ENCODE data around the gene PTPRG.

The PTPRG gene

GRCh38 chr3:62097121-62097520, 535.8 kb downstream of the PTPRG start:
- no peak for DNase-seq

GRCh38 chr3:62098646-62099365, 537.4 kb downstream of the PTPRG start:
- no peak for DNase-seq

DNA sequence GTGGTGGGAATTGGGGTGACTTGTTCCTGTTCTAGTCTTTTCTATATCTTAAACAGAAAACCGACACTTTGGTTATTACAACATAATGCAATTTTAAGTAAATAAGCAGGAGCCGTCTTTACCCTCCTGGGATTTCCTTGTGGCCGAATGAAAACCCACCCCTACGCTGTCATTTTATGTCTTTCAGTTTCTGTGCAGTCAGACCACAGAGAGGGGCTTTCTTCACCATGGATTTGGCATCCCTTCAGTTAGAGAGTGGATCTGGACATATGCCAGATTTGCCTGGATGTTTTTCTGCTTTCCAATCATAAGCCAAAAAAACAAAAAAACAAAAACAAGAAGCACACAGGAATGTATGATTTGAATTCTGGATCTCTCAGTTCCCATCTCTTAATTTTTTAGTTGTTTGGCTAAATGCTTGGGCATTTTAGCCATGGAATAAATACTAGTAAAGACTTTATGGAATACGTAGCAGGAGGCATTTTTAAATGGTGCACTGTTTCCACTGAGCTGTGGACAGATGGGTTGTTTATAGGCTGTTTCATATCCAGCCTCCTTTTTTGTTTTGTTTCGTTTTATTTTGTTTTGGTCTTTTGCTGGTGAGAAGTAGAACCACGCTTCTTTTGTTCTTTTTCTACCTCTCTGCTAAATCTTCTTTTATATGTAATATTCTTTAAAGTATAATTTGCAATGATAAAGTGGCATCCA, 539.1 kb downstream of the PTPRG start:
- no peak for DNase-seq

DNA sequence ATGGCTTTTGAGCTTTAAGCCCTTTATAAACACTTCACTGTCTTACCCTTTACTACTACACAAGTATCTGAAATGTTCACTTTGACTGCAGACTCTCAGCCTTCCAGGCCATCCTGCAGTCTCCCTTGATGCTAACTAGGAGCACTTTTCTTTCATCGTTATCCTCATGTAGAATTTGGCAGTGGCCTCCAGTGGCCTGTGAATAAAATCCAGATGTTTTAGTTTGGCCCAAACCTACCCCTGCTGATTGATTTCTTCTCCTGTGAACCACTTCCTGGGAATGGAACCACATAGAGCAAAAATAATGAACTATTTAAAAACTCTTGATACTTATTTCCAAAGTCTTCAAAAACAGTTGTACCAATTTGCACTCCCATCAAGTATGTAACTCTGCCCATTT, 540.1 kb downstream of the PTPRG start:
- DNase-seq = no peak

DNA sequence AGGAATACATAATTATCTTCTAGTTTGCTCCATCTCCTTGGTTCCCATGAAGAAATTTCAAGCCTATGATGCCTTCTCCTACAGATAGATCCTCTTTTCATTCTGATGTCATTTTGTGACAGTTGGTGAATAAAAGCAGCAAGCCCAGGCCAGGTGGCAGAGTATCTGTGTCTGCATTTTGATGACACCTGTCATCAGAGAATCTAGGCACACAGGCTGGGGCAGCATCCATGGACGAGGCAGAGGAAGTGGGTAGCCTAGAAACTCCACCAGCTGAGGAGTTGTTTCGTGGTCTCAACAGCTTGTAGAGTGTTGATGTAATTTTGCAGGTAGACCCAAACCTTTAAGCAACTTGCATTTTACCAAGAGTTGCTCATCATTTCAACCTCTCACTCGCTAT, 542.2 kb downstream of the PTPRG start:
- no peak for DNase-seq

GRCh38 chr3:62109534-62109933, 548.2 kb downstream of the PTPRG start:
- DNase-seq = no peak

- DNase-seq = no peak
Observed at GRCh38 chr3:62110443-62111225, 549.3 kb downstream of the PTPRG start.

DNA sequence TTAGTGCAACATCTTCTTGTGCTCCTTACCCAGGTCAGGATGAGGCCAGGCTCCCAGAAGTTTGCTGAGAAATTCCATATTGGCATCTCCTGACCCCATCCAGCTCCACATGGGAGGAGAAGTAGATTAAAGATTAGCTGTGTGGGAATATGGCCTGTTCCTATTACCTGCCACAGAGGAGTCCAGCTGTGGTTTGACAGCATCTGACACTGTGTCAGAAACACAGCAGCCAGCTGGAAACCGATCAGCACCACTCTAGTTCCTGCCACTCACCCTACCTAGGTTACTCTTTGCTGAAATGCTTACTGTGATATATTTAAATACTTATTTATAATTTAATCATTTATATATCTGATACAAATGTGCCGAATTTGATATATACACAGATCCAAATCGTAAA, 551.7 kb downstream of the PTPRG start:
- DNase-seq = no peak

DNA sequence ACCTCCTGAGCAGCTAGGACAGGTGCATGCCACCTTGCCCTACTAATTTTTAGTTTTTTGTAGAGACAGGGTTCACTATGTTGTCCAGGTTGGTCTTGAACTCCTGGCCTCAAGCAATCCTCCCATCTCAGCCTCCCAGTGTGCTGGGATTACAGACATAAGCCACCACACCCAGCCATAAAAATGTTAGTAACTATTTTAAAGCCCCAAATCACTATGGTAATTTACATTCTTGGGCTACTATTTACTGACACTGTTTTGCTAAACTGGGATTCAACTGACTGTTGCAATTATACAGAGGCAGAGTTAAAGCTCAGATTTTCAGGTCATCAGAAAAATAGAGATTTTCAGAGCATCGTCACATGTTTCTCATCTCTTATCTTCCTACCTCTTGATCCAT, 553.4 kb downstream of the PTPRG start:
- no peak for DNase-seq

GRCh38 chr3:62117903-62118548, 556.7 kb downstream of the PTPRG start:
- no peak for DNase-seq

- DNase-seq = no peak
Observed at GRCh38 chr3:62119139-62119538, 557.8 kb downstream of the PTPRG start.

DNA sequence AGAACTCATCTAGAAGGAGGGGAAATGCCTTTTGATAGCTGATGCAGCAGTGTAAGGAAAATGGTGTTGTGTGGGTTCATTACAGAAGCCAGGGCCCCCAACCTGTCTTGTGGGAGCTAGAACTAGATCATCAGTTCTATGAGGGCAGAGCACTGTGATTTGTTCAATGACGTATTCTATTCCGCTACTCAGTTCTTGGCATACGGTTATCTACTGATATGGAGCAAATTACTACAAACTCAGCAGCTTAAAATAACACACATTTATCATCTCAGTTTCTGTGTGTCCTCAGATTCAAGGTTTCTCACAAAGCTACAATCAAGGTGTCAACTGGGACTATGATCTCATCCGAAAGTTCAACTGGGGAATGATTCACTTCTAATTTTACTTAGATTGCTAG, 561.4 kb downstream of the PTPRG start:
- DNase-seq = no peak

GRCh38 chr3:62125380-62125779, 564.0 kb downstream of the PTPRG start:
- no peak for DNase-seq

DNA sequence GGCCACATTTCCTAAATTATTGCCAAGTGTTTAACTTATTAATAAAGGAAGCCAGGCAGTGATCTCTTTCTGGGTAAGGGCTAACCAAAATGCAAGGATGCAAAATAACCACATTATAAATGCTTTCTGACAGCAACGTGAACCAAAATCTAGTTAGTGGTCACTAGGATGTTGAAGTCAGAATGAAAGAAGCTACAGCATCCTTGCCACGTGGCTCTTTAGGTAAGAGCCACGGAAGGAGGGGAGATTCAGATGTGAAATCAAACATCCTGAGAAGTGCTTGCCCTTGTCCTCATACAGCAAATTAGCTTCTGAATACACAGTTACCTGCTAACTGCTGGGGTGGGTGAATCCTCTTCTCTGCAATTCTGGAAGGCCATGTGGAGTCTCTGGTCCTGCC, 565.7 kb downstream of the PTPRG start:
- no peak for DNase-seq

- no peak for DNase-seq
Observed at GRCh38 chr3:62128051-62128450, 566.7 kb downstream of the PTPRG start.

- DNase-seq = no peak
Observed at GRCh38 chr3:62128681-62129080, 567.3 kb downstream of the PTPRG start.

DNA sequence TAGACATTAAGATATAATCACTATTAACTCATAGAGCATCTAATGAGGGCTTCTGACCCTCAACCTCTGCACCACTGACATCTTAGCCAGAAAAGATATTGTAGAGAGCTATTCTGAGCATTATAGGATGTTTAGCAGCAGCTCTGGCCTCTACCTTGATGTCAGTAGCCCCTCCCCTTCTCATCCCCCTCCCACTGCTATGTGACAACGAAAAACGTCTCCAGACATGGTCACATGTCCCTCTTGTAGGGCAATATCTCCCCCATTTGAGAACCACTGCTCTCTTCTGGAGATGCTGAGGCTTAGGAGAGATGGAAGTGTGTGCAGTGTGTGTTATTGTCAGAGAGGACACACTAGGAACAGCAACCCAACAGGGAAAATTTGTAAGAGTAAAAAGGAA, 569.7 kb downstream of the PTPRG start:
- no peak for DNase-seq

DNA sequence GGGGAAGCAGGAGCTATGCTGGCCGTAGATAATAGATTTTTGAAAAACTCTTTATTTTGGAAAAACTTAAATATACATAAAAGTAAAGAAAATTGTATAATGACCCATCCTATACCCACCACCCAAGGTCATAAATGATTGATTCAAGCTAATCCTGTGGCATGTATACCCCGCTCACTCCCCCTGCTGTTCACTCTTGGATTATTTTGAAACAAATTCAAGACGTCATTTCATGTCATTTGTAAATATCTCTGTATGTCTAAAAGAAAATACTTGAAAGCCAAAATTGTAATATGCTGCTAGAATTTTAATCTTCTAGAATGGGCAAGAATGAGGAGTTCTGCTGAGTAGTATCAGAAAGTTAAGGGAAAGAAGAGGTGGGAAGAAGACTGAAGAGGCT, 570.2 kb downstream of the PTPRG start:
- no peak for DNase-seq

DNA sequence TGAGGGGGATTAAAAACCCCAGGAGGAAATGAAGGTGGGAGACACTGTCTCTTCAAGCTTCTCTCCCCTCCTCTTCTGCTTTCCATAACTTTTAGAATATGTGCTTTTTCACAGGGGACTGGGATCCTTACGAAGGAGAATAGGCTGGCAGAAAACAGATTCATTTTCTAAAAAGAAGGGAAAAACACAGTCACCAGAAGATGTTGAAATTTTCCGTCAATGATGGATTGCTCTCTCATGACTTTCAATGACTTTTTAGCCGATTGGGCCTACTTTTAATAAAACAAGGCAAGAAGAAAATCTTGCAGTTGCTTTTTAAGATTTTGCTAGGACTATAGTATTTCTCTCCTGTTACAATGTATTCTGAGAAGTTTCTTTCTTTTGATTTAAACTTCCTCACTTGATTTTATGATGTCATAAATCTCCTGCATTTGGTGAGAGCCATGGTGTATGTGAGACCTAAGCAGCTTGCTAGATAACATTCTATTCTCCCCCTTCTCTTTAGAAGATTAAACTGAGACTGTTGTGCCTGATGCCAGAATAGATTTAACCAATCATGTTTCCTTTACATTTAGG, 570.7 kb downstream of the PTPRG start:
- no peak for DNase-seq

DNA sequence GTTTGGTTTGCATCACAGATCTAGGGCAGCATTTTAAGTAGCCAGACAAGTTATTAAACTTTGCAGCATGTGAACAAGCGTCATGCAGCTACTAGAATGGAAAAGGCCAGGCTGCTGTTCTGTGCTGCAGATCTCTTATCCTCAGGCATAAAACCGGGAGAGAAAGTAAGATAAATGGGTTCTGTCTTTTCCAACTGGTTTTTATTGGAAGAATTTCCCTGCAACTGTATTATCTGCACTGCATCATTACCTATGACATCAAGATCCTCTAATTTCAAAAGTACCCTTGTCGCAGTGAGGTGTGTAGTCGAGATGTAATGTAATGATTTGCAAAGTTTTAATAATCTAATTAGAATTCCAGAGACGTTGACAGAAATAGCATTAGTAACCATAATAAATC, 571.6 kb downstream of the PTPRG start:
- DNase-seq = no peak

DNA sequence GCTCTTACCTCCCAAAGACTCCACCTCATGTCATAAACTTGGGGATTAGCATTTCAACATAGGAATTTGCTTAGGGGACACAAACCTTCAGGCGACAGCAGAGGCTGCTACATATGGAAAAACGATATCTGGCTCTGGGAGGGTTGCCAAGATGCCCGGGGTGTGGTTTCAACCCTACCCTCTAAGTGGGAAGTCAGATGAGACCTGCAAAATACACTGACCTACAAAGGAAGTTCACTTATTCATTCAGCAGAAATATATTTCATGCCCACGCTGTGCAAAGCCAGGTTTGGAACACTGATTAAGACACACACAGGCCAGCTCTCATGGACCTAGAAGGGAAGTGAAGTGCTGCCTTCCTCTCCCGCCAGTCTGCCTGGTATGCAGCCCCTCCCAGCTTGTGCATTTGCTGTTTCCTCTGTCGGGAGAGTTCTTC, 572.7 kb downstream of the PTPRG start:
- DNase-seq = no peak

GRCh38 chr3:62135741-62136140, 574.4 kb downstream of the PTPRG start:
- DNase-seq = no peak

- no peak for DNase-seq
Observed at GRCh38 chr3:62139957-62140356, 578.6 kb downstream of the PTPRG start.

All from NCI-H187 treated with DMSO at 0.1 percent for 48 hours (cell line).